Anterior cingulate cortex (tissue), 58 donors: ENCODE measurements around the gene NOP9.
A peak's percentile ranks its signal among the peaks of the same experiment; 100 is the strongest.

Source experiments
- DNase-seq, 58 donors: peaks; one replicate each; lab custom pipeline; 2025; lab: John Stamatoyannopoulos, UW

Gene NOP9

DNA sequence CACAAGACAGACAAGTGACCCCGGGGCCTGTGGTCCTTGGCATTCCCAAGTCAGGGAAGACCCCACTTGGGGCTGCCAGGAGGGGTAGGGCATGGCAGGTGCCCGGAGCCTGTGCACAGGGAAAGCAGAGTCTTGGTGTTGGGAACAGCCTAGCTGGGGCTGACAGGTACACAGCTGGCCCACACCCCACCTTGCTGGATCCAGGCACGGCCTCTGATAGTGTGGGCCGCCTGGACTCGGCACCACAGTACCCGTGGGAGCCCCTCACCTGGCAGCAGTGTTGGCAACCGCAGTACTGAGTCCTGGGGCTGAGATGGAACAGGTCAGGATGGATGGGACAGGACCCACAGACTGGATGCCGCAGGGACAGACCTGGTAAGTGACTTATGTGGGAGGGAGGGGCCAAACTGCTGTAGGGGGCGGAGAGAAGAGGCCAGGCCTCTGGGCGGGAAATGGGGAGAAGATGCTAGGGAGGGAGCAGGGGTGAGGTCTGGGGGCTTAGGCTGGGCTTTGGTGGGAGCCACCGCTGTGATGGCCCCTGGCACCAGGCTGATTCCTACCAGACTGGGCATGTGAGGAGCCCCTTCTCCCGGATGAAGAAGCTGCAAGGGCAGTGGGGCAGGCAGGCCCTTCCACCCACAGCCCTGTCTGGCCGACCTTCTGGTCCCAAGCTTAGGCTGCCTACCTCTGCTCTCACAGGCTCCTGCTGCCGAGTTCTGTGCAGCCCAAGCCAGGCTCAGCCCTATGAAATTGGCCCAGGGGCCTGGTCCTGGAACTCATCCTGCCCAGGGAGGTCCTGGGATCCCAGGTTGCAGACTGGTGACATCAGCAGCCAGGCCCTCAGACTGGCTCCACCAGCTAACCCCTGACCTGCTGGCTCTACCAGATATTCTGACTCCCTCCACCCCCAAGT is 36.6 kb upstream of the NOP9 start, which contains the start of gene TGM1:
Gene TGM1, minus strand, starts transcription at position 357 of the 913 bp plus-strand sequence. CDS start 825 bp downstream, outside the sequence.
- DNase-seq: no peak

DNA sequence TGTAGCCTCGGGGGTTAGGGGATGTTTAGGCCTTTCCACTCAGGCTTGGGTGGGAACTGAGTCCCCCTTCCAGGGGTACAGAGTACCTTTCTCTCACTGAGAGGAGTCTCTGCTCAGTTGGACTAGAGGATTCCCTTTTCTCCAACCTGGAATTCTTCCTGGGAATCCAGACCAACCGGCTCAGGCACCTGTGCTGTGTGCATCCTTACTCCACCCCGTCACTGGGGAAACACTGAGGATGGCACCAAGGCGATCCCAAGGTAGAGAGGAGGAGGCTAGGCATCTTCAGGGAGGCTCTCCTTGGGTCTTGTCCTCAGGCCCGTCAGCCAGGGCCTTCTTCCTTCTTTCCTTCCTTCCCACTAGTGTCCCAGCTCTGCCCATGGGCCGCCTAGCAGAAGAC is 35.8 kb upstream of the NOP9 start:
- DNase-seq: no peak

DNA sequence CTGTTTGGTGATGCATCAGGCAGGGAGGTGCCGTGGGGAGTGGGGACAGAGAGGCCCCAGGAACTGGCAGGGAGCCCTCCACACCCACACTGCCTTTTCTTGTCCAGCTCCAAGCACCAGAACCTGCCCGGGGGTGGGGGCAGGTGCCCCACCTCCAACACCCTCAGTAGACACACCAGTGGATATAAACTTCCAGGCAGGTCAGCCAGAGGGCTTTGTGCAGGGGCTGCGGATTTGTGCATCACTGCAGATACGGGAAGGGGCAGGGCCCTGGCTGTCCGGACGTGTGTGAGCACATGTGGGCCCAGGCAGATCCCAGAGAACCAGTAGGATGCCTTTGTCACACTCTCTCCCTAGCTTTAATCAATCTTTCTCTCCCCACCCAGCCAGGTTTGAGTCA is 35.4 kb upstream of the NOP9 start:
- no peak for DNase-seq

DNA sequence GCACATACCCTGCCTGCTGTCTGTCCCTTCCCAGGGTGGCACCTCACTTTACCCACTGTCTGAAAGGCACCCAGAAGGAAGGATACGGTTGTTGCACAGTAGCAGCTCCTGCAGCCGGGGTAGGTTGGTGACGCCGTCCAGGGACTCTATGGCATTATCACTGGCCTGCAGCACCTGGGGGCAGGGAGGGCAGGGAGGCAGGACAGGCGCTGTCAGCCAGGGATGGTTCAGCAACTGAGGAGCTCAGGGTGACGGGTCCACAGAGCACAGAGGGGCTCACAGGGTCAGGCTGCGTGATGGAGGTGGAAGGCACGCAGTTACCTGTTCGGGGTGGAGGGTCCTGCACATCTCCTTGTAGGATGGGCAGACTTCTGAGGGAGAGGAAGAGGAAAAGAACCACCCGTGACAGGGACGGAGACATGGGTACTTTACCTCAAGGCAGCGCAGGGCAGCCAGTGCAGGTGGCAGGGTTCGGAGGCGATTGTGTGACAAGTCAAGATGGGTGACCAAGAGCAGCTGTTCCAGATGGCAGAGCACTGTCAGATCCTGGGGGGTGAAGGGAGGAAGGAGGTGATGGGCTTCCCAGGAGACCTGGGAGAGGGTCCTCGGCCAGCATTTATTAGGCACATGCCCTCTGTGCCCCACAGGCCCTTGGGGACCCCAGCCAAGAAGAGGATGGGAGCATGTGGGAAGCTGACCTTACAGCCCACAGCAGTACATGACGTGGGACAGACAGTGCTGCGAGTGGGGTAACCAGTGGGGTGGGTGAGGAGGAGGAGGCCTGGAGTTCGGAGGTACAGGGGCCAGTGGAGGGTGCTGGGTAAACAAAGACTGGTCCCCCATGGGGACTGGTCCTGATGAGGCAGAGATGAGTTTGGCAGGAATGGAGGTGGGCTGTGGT is 33.1 kb upstream of the NOP9 start:
- no peak for DNase-seq

DNA sequence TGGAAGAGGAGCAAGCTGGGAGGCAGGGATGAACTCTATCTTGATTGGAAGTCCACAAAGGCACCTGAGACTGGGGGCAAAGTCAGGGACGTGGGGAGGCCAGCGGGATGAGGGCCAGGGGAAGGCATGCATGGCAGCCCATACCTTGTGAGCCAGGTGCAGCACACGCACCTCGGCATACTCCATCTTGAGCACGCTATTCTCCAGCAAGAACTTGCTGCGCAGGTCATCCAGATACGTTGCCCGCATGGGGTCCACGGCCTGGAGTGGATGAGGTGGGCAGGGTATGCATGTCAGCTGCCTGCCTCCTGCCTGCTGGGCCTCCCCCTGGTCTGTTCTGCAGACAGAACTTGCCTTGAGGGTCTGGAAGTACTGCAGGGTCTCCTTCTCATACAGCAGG is 32.1 kb upstream of the NOP9 start:
- DNase-seq: no peak

DNA sequence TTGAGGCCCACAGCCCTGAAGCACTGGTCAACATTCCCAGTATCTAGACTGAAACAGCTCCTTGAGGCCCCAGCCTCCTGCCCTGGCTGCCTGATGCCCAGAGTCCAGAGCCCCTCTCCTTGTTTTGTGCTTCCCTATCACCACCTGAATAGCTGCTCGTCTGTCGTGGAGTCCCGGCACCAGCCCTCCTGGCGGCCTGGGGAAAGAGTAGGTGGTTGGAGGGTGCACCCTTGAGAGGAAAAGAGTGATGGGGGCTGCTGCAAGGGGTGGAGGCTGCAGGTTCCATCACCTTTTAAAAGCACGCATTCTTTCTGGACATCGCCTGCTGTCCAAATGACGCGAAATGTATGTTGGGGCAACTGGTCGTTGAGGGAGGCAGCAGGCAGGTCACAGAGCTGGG is 31.4 kb upstream of the NOP9 start:
- DNase-seq: no peak

DNA sequence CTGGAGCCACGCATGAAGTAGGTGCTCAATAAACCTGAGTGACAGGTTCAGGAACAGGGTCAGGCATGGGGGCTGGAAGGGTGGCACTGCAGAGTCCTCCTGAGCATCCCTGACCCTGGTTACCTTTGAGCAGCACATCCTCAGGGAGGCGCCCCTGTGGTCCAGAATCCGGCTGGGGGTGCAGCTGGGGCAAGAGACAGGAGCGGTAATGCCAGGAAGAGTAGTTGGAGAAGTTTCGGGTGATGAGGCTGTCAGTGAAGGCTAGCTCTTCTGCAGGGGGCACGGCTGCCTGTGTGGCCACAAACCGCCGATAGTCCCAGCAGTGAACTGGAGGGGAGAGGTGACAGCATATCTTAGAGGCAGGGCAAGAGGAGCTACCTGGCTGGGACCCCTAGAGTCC is 30.3 kb upstream of the NOP9 start:
- DNase-seq: no peak

DNA sequence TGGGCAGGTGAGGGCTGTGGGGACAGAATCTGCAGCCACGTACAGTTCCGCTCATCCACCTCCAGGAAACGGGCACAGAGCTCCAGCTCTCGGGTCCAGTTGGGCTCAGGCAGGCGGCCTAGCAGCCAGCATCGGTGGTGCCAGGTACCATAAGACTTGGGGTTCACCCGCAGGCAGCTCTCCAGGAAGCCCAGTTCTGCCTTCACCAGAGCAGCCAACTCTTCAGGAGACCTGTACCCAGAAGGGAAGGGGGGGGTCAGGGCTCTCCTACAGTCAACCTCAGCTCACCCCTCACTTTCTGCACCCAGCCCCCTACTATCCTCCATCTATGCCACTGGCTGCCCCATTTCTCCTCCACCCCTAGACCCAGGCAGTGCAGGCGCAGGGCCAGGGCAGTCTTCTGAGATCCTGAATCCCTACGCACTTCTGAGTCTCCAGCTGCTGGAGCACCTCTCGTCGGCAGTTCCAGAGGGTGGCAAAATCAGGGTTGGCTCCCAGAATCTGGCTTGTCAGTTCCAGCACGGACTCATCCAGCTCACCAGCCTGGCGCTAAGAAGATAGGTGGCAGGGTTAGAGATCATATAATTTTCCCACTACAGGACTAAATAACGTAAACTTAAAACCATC is 29.6 kb upstream of the NOP9 start:
- DNase-seq: no peak

DNA sequence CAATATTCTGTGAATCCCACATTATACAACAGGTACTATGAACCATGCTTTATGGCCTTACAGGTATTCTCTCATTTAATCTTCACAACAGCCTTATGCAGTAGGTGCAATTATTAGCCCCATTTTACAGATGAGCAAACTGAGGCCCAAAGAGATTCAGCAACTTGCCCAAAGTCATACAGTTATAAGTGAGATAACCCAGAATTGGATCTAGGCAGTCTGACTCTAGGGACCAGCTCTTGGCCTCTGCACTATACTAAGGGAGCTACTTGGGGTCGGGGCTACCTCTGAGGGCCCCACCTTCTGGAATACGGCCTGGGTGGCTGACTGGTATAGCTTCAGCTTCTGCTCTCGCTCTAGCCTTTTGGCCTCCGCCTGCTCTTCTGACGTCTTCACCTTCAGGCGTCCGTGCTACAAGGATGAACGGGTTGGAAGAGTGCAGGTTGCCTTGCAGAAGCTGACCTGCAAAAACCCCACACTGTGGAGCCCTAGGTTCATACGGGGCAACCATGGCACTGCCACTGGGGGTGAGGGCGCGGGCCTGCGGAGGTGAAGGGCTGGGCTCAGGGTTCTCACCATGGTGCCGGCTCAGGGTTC is 29.0 kb upstream of the NOP9 start:
- peak in 1 of 58 donors; percentile 30 for DNase-seq

DNA sequence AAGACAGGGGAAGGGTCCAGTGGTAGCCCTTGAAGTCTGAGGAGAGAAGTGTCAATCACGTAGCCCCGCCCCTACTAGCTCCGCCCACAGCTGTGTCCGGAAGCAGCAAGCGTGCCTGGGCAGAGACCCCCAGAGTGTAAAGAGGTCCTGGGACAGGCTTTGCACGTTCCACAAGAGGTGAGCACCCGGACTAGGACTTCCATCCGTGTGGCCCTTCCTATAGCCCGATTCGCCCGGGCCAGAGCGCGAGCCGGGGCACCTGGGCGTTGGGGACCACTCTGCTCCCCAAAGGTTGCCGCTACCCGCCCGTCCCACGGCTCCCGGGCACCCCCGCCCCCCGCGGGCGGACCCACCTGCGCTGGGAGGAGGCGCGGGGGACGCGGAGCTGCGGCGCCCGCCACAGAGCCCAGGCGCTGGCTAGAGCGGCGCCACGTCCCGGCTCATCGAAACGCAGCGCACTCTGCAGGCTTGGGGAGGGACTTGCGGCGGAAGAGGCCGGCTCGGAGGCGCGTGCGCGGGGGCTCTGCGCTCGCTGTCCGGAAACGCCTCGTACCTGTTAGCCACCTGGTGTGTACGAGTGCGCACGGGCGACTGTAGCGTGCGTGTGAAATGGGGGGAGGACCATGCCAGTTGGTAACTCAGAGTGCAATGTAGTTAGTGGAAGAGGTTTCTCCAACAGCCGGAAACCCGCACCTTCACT is 28.4 kb upstream of the NOP9 start, which contains the start of gene RABGGTA:
Gene RABGGTA, minus strand, starts transcription at position 464 of the 700 bp plus-strand sequence. CDS start 482 bp downstream, outside the sequence.
- peak; percentile 9 to 89 (median 70) for DNase-seq

DNA sequence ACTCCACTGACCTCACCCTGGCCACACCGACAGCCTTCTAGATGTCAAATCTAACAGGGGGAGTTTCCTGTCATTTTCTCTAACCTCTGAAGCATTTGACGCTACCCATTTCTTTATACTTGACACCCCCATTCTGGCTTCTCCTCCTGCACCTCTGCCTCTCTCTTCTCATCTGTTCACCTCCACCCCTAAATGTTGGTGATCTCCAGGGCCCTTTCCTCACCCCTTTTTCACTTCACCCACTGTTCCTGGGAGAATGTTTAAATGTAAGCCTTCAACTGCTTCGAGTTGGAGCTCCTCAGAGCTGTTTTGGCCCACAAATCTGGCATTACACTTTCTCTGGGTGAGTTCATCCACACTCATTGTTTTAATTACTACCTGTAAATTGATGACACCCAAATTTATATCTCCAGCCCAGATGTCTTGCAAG is 27.8 kb upstream of the NOP9 start:
- DNase-seq: no peak

DNA sequence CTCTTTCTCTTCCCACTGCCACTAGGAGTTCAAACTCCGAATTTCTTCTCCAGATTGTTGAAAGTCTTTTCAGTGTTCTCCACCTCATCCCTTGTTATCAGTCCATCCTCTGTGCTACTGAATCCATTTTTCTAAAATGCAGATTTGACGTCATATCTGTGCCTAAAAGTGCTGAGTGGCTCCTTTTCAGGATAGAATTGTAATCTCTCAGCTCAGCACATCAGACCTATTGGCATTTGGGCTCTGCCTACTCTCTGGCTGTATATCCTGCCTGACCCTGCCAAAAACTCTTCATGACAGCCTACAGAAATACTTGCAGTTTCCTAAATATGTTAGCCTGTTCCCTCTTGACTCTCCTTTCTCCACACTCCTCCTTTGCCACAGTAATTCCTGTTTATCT is 27.2 kb upstream of the NOP9 start:
- no peak for DNase-seq

DNA sequence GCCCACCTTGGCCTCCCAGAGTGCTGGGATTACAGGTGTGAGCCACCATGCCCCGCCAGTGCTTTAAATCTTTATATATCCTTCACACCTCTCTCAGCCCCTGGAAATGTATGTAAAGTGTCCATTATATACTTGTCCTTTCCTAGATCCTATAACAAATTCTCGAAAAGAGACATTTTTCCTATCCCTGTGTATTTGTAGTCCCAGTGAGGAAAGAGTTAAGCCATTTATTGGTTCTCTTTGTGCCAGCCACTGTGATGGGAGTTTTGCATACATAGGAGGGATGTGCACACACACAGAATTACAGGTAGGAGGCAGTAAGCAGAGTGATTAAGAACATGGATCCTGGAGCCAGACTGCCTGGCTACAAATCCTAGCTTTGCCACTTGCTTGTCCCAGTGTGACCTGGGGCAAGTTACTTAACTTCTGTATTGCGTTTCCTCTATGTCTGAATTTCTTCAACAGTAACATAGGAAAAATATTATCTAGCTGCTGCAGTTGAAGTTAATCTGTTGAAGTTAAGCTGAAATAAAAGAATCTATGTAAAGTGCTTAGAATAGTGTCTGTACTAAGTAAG is 26.1 kb upstream of the NOP9 start:
- DNase-seq: no peak

DNA sequence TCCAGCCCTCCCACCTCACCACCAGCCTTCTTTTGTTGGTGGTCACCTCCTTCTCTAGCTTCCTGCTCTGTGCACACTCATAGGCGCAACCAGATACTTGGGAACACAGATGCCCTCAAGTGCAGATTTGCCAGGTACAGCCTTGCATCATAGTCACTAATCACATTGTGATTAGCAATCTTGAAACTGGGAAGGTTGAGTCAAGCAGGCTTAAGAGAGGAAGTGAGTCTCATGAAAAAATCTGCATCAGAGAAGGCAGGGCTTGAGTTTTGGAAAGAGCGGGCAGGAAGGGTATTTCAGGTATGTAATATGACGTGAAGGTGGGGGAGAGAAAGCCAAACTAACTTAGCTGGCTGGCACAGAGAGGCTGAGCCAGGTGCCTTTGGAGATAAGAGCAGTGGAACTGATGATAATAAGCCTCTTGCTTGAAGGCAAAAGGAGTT is 25.5 kb upstream of the NOP9 start:
- DNase-seq: peak in 3 of 58 donors; percentile 7 to 33 (median 21)

DNA sequence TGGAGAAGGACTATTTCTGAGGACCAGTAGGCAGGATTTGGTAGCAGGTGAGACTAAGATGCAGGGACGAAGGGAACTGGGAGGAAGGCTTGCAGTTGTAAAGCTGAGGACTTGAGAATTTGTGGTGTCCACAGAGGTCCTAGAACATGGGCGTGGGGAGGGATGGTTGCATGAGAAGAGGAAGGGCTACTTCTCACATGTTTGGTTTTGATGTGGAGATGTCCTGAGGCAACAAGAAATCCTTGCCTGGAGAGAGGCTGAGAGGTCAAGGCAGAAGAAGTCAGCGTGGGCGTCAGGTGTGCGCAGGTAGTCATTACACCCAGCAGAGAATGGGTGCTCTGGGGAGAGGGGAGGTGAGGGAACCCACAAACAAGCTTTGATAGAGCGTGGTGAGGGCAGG is 22.6 kb upstream of the NOP9 start:
- DNase-seq: no peak

DNA sequence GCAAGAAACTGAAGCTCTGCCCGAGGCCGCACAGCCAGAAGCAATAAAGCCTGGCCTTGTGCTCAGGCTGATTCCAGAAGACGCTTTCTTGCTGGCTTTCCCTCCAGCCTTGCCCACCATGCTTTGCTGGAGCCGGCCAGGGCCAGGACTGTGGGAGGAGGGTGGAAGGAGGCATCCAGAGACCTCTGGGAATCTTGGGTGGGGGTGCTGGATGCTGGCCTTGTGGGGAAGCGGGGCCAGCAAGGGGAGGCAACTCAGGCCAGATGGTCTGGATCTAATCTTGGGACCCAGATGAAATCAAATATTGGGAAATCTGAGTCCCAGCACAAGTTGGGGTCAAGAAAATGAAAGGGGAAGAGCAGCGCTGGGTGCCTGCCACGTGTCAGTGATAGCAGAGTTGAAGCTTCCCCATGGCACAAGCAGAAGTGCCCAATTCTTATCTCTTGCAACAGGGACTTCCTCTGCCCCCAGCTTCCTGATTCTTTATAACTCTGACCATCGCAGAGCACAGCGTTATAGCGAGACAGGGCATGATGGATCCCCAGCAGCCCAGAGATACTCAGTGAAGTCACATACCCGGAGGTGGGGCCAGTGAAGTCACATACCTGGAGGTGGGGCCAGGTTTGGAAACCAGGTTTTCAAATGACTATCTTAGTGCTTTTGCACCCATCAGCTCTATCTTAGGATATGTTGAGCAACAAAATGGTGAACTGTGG is 21.9 kb upstream of the NOP9 start:
- peak in 10 of 58 donors; percentile 8 to 33 (median 16) for DNase-seq

DNA sequence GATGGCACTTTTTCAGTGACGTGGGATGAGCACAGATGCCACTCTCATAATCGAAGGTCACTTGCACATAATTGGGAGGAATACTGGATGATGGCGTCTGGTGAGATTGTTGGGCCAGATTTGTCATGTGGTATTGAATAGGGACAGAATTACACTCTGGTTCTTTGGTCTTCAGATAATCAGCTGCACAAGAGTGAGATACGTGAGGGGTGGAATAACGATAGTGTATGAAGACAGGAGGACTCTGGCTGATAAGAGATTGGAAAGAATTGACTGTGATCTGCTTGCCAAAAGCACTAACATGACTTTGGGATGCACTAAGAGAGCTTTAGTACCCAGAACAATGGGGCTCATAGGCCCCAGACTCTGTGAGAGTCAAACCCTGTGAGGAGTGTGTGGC is 21.2 kb upstream of the NOP9 start:
- DNase-seq: no peak
